HCT116 (cell line): ENCODE results near the gene PDE2A. TPM values are rescaled to one million over a fixed set of nuclear protein-coding genes. Genes with fewer than 3 reads are reported as not detected.

Experiments used
- ATAC-seq: fragments of 200-7000 bp; cut with Tn5 transposase; 2 replicates; pipeline ENCODE4 v1.9.1; 2020; ENCODE audit warnings: mild to moderate bottlenecking, moderate library complexity
- BruUV-seq: library from RNA; stranded (reverse); fragments of 400-500 nt; replicated peaks from 2 replicates; lab custom pipeline; 2021; lab: Mats Ljungman, UMichigan
- CTCF ChIA-PET: fragments of 300-600 bp; sonication (Branson Sonifier 250); formaldehyde crosslinking; loops from one replicate; lab custom pipeline; 2021; ENCODE audit warnings: antibody characterized with exemption; lab: Charles Lee
- POLR2A ChIA-PET: fragments of 300-600, 350-600 bp; sonication (Branson Sonifier 250); formaldehyde crosslinking; loops from one replicate; lab custom pipeline; 2021; ENCODE audit warnings: antibody characterized with exemption; lab: Charles Lee
- RAD21 ChIA-PET, 2 experiments: fragments of 300-600 bp; sonication (Branson Sonifier 250); formaldehyde crosslinking; loops; one replicate each; lab custom pipeline; 2023; ENCODE audit warnings: low total read pairs in 2 of 2; ENCODE audit not compliant: uncharacterized antibody in 2 of 2, unreplicated experiment in 2 of 2, low non-redundant PET in 1 of 2; lab: Charles Lee
- DNase-seq: peaks from one replicate; pipeline ENCODE4 v3.0.0-alpha.2; 2010; ENCODE audit warnings: low read depth, low spot score
- H2AFZ ChIP-seq: fragments of 200-600 bp; shearing (Covaris generic), sonication (generic); 2 replicates; pipeline ENCODE4 v1.6.1; 2017; ENCODE audit warnings: low read depth, mixed run types, mixed read lengths, antibody characterized with exemption, low read length; ENCODE audit not compliant: poor library complexity, severe bottlenecking
- H3K27ac ChIP-seq: 2 replicates; pipeline ENCODE4 v1.5.1; 2012; ENCODE audit warnings: low read depth, low read length
- H3K27me3 ChIP-seq: fragments of 200-600 bp; sonication (generic); 2 replicates; pipeline ENCODE4 v1.6.1; 2016; ENCODE audit warnings: mixed run types, low read length, mixed read lengths; ENCODE audit not compliant: insufficient read depth
- H3K36me3 ChIP-seq, 2 experiments: fragments of 200-500 bp in 1 of 2; fragments of 200-600 bp in 1 of 2; sonication (Bioruptor generic) in 1 of 2; sonication (generic) in 1 of 2; 2 replicates each; pipeline versions ENCODE4 v1.5.1 to v1.6.1; 2014 to 2016; ENCODE audit warnings: low read length in 2 of 2, inconsistent platforms in 1 of 2, mixed read lengths in 1 of 2, mixed run types in 1 of 2; ENCODE audit not compliant: insufficient read depth in 2 of 2, control insufficient read depth in 1 of 2
- H3K4me1 ChIP-seq, 2 experiments: fragments of 200-600 bp in 1 of 2; sonication (generic) in 1 of 2; 2 replicates each; pipeline versions ENCODE4 v1.5.1 to v1.6.1; 2012 to 2017; ENCODE audit warnings: low read length in 2 of 2, inconsistent platforms in 1 of 2, mild to moderate bottlenecking in 1 of 2, mixed read lengths in 1 of 2, mixed run types in 1 of 2, moderate library complexity in 1 of 2; ENCODE audit not compliant: insufficient read depth in 2 of 2, control insufficient read depth in 1 of 2
- H3K4me2 ChIP-seq: fragments of 200-600 bp; sonication (generic); 2 replicates; pipeline ENCODE4 v1.6.1; 2017; ENCODE audit warnings: mixed run types, low read length, mixed read lengths
- H3K4me3 ChIP-seq, 2 experiments: fragments of 200-600 bp in 1 of 2; sonication (generic) in 1 of 2; replicated peaks in 1 of 2; 2 replicates each; pipeline ENCODE4 v1.5.1; 2011 to 2016; ENCODE audit warnings: low read length in 2 of 2, control low read depth in 1 of 2, low read depth in 1 of 2, mild to moderate bottlenecking in 1 of 2, mixed read lengths in 1 of 2, mixed run types in 1 of 2
- H3K79me2 ChIP-seq: fragments of 200-600 bp; sonication (generic); 2 replicates; pipeline ENCODE4 v1.6.1; 2017; ENCODE audit warnings: mild to moderate bottlenecking, mixed run types, low read length, moderate library complexity, mixed read lengths; ENCODE audit not compliant: insufficient read depth
- H3K9ac ChIP-seq: fragments of 200-600 bp; sonication (generic); 2 replicates; pipeline ENCODE4 v1.6.1; 2016; ENCODE audit warnings: low read length, mixed read lengths
- H3K9me2 ChIP-seq: fragments of 200-600 bp; sonication (generic), shearing (Covaris generic); 2 replicates; pipeline ENCODE4 v1.6.1; 2017; ENCODE audit warnings: mixed run types, mild to moderate bottlenecking, moderate library complexity; ENCODE audit not compliant: insufficient read depth
- H3K9me3 ChIP-seq, 2 experiments: fragments of 200-500 bp in 1 of 2; fragments of 200-600 bp in 1 of 2; sonication (Bioruptor generic) in 1 of 2; sonication (generic) in 1 of 2; 2 replicates each; pipeline ENCODE4 v1.6.1; 2014 to 2017; ENCODE audit warnings: low read length in 2 of 2, mixed read lengths in 2 of 2, inconsistent platforms in 1 of 2, low read depth in 1 of 2, mild to moderate bottlenecking in 1 of 2, mixed run types in 1 of 2, moderate library complexity in 1 of 2; ENCODE audit not compliant: control insufficient read depth in 1 of 2, insufficient read depth in 1 of 2
- H4K20me1 ChIP-seq: fragments of 200-600 bp; sonication (generic), shearing (Covaris generic); 2 replicates; pipeline ENCODE4 v1.6.1; 2017; ENCODE audit warnings: mixed run types, mild to moderate bottlenecking, moderate library complexity; ENCODE audit not compliant: insufficient read depth
- CEBPB ChIP-seq: IDR thresholded peaks from 2 replicates; pipeline ENCODE4 v1.6.1; 2012; ENCODE audit warnings: low read depth
- REST ChIP-seq: IDR thresholded peaks from 2 replicates; pipeline ENCODE4 v1.6.1; 2012; ENCODE audit warnings: low read depth
- SP1 ChIP-seq: IDR thresholded peaks from 2 replicates; pipeline ENCODE4 v1.6.1; 2012; ENCODE audit warnings: low read depth
- ZBTB33 ChIP-seq: IDR thresholded peaks from 2 replicates; pipeline ENCODE4 v1.6.1; 2011; ENCODE audit warnings: mild to moderate bottlenecking, low read length, moderate library complexity; ENCODE audit not compliant: insufficient replicate concordance; ENCODE audit errors: extremely low read depth
- ZFX ChIP-seq: fragments of 450-650 bp; IDR thresholded peaks from 2 replicates; pipeline ENCODE4 v1.6.1; 2017
- ZNF274 ChIP-seq: fragments of 200-500 bp; sonication (Bioruptor generic); IDR thresholded peaks from 2 replicates; pipeline ENCODE4 v1.6.1; 2014; ENCODE audit warnings: mild to moderate bottlenecking, low read depth, low read length, inconsistent platforms
- intact Hi-C: fragments of 100-400 bp; cut with micrococcal nuclease; formaldehyde crosslinking; loops from 2 replicates; pipeline ENCODE4 v1.10.0; 2022
- total RNA-seq: library from RNA; stranded (reverse); gene quantifications from one replicate; pipeline ENCODE4 v1.2.1, GENCODE V29; 2021; ENCODE audit not compliant: unreplicated experiment

PDE2A gene
- total RNA-seq, 1 experiment from 2014 or later: 7.6 TPM

- POLR2A ChIA-PET: no interaction called here
- RAD21 ChIA-PET: no interaction called here
- H3K4me2 ChIP-seq: no peak overlapping the region
- H3K4me1 ChIP-seq: no peaks in the 10 kb centered on the region; a peak in 1 of 4 replicates
- peaks cover 72% of the 10 kb centered on the region for H3K27me3 ChIP-seq
- no TSS peak for BruUV-seq
- H3K27ac ChIP-seq: no peak overlapping the region
- CTCF ChIA-PET: interaction anchor here (1.1 to 1.5 kb wide), 2 partner anchors 78 to 206 kb away, joined by 4 read pairs; no protein-coding TSS in a partner anchor
- H4K20me1 ChIP-seq: no peaks in the 10 kb centered on the region
- no peak overlapping the region for H3K4me3 ChIP-seq
- DNase-seq (no peak), ATAC-seq (peak; percentile 64; the same call in 1 of the 2 replicates)
- no peak overlapping the region for H2AFZ ChIP-seq
- intact Hi-C loops: no loop called here
- no peaks in the 10 kb centered on the region for H3K9me2 ChIP-seq
- no peak overlapping the region for H3K9ac ChIP-seq
- no peaks in the 10 kb centered on the region for H3K79me2 ChIP-seq
- H3K9me3 ChIP-seq: no peaks in the 10 kb centered on the region
- no peak for TF ChIP-seq ZBTB33
- TF ChIP-seq ZFX: no peak
- peak; percentile 79 for TF ChIP-seq REST
- TF ChIP-seq SP1: no peak
- TF ChIP-seq ZNF274: no peak
- no peak for TF ChIP-seq CEBPB
- no peaks in the 10 kb centered on the region for H3K36me3 ChIP-seq
Measured at GRCh38 chr11:72676861-72677341, 2.7 kb upstream of the PDE2A start.
